K562 (cell line): ENCODE results near the gene ASB13. TPM values are rescaled to one million over a fixed set of nuclear protein-coding genes. Genes with fewer than 3 reads are reported as not detected.

Experiments used
- ASH1L ChIP-seq: fragments of 450-650 bp; IDR thresholded peaks from 2 replicates; pipeline ENCODE4 v1.6.1; 2018; ENCODE audit warnings: borderline replicate concordance, mild to moderate bottlenecking, low read depth; ENCODE audit not compliant: partially characterized antibody
- ATF4 ChIP-seq: fragments of 450-650 bp; formaldehyde crosslinking; IDR thresholded peaks from 2 replicates; pipeline ENCODE4 v1.4.0; 2022; ENCODE audit warnings: mild to moderate bottlenecking, moderate library complexity
- BRD9 ChIP-seq: fragments of 450-650 bp; IDR thresholded peaks from 2 replicates; pipeline ENCODE4 v1.6.1; 2018; ENCODE audit warnings: low read depth; ENCODE audit not compliant: partially characterized antibody
- CHAMP1 ChIP-seq: fragments of 450-650 bp; IDR thresholded peaks from 2 replicates; pipeline ENCODE4 v1.6.1; 2016; ENCODE audit warnings: mild to moderate bottlenecking
- CTBP1 ChIP-seq: fragments of 450-650 bp; IDR thresholded peaks from 2 replicates; pipeline ENCODE4 v1.6.1; 2016; ENCODE audit warnings: borderline replicate concordance
- KDM1A ChIP-seq, 2 experiments: fragments of 450-650 bp; IDR thresholded peaks; 2 replicates each; pipeline ENCODE4 v1.6.1; 2016; ENCODE audit warnings: mild to moderate bottlenecking in 2 of 2
- MITF ChIP-seq: IDR thresholded peaks from 2 replicates; pipeline ENCODE4 v1.6.1; 2014; ENCODE audit warnings: antibody characterized with exemption
- PRDM10 ChIP-seq: fragments of 450-650 bp; IDR thresholded peaks from 2 replicates; pipeline ENCODE4 v1.6.1; 2018; ENCODE audit not compliant: partially characterized antibody
- SLC30A9 ChIP-seq: fragments of 250-450 bp; sonication (Bioruptor Pico); IDR thresholded peaks from 2 replicates; pipeline ENCODE4 v1.8.0; 2022; ENCODE audit warnings: mild to moderate bottlenecking, moderate library complexity
- SMARCE1 ChIP-seq: fragments of 450-650 bp; IDR thresholded peaks from 2 replicates; pipeline ENCODE4 v1.7.1; 2016; ENCODE audit warnings: mild to moderate bottlenecking
- ZBTB43 ChIP-seq: sonication (generic); formaldehyde crosslinking; IDR thresholded peaks from 2 replicates; pipeline ENCODE4 v1.8.0; 2023; ENCODE audit warnings: mild to moderate bottlenecking, missing genetic modification reagents
- ZNF212 ChIP-seq: fragments of 450-650 bp; formaldehyde crosslinking; IDR thresholded peaks from 2 replicates; pipeline ENCODE4 v1.4.0; 2020; ENCODE audit warnings: mild to moderate bottlenecking
- ZNF324 ChIP-seq: fragments of 250-450 bp; sonication (Bioruptor Pico); IDR thresholded peaks from 2 replicates; pipeline ENCODE4 v1.4.0; 2020; ENCODE audit warnings: mild to moderate bottlenecking
- ZNF644 ChIP-seq: fragments of 200-800 bp; sonication (Bioruptor generic); IDR thresholded peaks from 2 replicates; pipeline ENCODE4 v1.6.1; 2016; ENCODE audit warnings: low read depth, missing genetic modification characterization, missing compliant biosample characterization
- polyA plus RNA-seq, 8 experiments: library from polyadenylated mRNA; depleted of rRNA in 4 of 8; stranded (reverse) in 5 of 8; unstranded in 3 of 8; fragments of >200 nt; fragmentation: Nextera tagmentation in 2 of 8; fragmentation: Illumina TruSeq in 1 of 8; extraction: Ambion mirVana in 2 of 8; extraction: Trizol in 1 of 8; gene quantifications; 2 replicates each; pipeline versions ENCODE4 v1.2.1 to v1.2.3, GENCODE V29; 2011 to 2014; ENCODE audit warnings: inconsistent platforms in 1 of 8, missing spikeins in 1 of 8
- total RNA-seq, 7 experiments: library from RNA; depleted of rRNA in 6 of 7; stranded (reverse); fragments of >200 nt in 6 of 7; fragmentation: Illumina TruSeq in 2 of 7; extraction: Trizol in 2 of 7; gene quantifications; 2 replicates each; pipeline versions ENCODE4 v1.2.1 to v1.2.3, GENCODE V29; 2011 to 2021; ENCODE audit warnings: low replicate concordance in 1 of 7

ASB13 gene
- total and polyA plus RNA-seq, 9 of the 15 experiments (the other 6 are each of a cell fraction or from before 2014, with no cell fraction given), result 5.2 to 28.8 (median 16.9) TPM

- no peak for TF ChIP-seq ZNF644 (tag)
- no peak for TF ChIP-seq MITF
- no peak for TF ChIP-seq PRDM10
- TF ChIP-seq SMARCE1, result no peak
- no peak for TF ChIP-seq ZNF212 (CRISPR knock-in tag)
- no peak for TF ChIP-seq CHAMP1
- no peak for TF ChIP-seq BRD9
- no peak for TF ChIP-seq ASH1L
- no peak for TF ChIP-seq ATF4
- TF ChIP-seq CTBP1, result peak; percentile 25; the same call in 1 of the 2 replicates
- no peak for TF ChIP-seq SLC30A9 (CRISPR knock-in tag)
- TF ChIP-seq ZNF324 (CRISPR knock-in tag), result no peak
- no peak for TF ChIP-seq KDM1A (IDR thresholded peaks at IDR 0.05)
- TF ChIP-seq ZBTB43 (CRISPR knock-in tag), result no peak
Observed at GRCh38 chr10:5684971-5685763, 18.8 kb upstream of the ASB13 start (continued).
